Left lobe of liver (tissue), 2 donors: Measurements from ENCODE around the gene ACOXL. TPM values are rescaled to one million over a fixed set of nuclear protein-coding genes. Genes with fewer than 3 reads are reported as not detected.
"Not testable (repeated sequence)": the region's sequence is repeated elsewhere in the genome, so short reads cannot be mapped to it uniquely, and the experiment has no call there.

Experiments used
- ATAC-seq: fragments of 200-7000 bp; cut with Tn5 transposase; one replicate; pipeline ENCODE4 v1.9.1; 2020; ENCODE audit warnings: mild to moderate bottlenecking, moderate library complexity
- DNase-seq: peaks from one replicate; pipeline ENCODE4 v3.0.0-alpha.2; 2020; ENCODE audit warnings: low spot score
- total RNA-seq: library from RNA; stranded (reverse); gene quantifications from one replicate; pipeline ENCODE4 v1.2.1, GENCODE V29; 2021
- donor health status: DM: no; HTN: no; CAD: no; lungs with moderate emphysema.
- donor health status: DM: no; HTN: yes; CAD: no.

Gene ACOXL
- total RNA-seq, 1 donor from 2014 or later: not detected

- no peak for ATAC-seq
- DNase-seq: no peak
Observed at GRCh38 chr2:110957293-110957692, 224.9 kb downstream of the ACOXL start.

- DNase-seq: no peak
- ATAC-seq: no peak
Observed at GRCh38 chr2:110958346-110959119, 226.2 kb downstream of the ACOXL start.

GRCh38 chr2:110959198-110959597 lies 226.8 kb downstream of the ACOXL start:
- no peak for DNase-seq
- ATAC-seq: no peak

GRCh38 chr2:110960281-110960680 lies 227.9 kb downstream of the ACOXL start:
- ATAC-seq (no peak), DNase-seq (no peak)

GRCh38 chr2:110960954-110961353 lies 228.6 kb downstream of the ACOXL start:
- DNase-seq: no peak
- ATAC-seq: no peak

- ATAC-seq, DNase-seq: not testable (repeated sequence)
Observed at GRCh38 chr2:110961643-110962042, 229.3 kb downstream of the ACOXL start.

GRCh38 chr2:110969696-110970095 lies 237.3 kb downstream of the ACOXL start:
- DNase-seq (no peak), ATAC-seq (no peak)

- no peak for DNase-seq
- no peak for ATAC-seq
Observed at GRCh38 chr2:110970201-110970600, 237.8 kb downstream of the ACOXL start.

GRCh38 chr2:110971811-110972210 lies 239.4 kb downstream of the ACOXL start:
- ATAC-seq: no peak
- DNase-seq: no peak

GRCh38 chr2:110973262-110973661 lies 240.9 kb downstream of the ACOXL start:
- DNase-seq (no peak), ATAC-seq (no peak)

GRCh38 chr2:110977403-110977802 lies 245.0 kb downstream of the ACOXL start:
- DNase-seq (no peak), ATAC-seq (no peak)

- ATAC-seq (no peak), DNase-seq (no peak)
Observed at GRCh38 chr2:110978148-110978547, 245.8 kb downstream of the ACOXL start.

GRCh38 chr2:110978756-110979470 lies 246.5 kb downstream of the ACOXL start:
- no peak for ATAC-seq
- DNase-seq: no peak

- ATAC-seq: no peak
Observed at GRCh38 chr2:110979471-110980338, 247.3 kb downstream of the ACOXL start.

GRCh38 chr2:110980339-110981062 lies 248.1 kb downstream of the ACOXL start:
- ATAC-seq (no peak), DNase-seq (no peak)

More at GRCh38 chr2:110979471-110980338, 247.3 kb downstream of the ACOXL start:
- DNase-seq: no peak

- DNase-seq (no peak), ATAC-seq (no peak)
Observed at GRCh38 chr2:110983133-110983532, 250.8 kb downstream of the ACOXL start.

GRCh38 chr2:110984694-110985490 lies 252.5 kb downstream of the ACOXL start:
- ATAC-seq (no peak), DNase-seq (no peak)

GRCh38 chr2:110990440-110990839 lies 258.1 kb downstream of the ACOXL start:
- no peak for DNase-seq
- ATAC-seq: no peak

GRCh38 chr2:110991911-110992310 lies 259.5 kb downstream of the ACOXL start:
- ATAC-seq: no peak
- DNase-seq: no peak

- DNase-seq (no peak), ATAC-seq (no peak)
Observed at GRCh38 chr2:110992886-110993285, 260.5 kb downstream of the ACOXL start.
